Type B pancreatic cell (in vitro differentiated cells): ENCODE data around the gene OR10H4. TPM values are rescaled to one million over a fixed set of nuclear protein-coding genes. Genes with fewer than 3 reads are reported as not detected.

ENCODE experiments used
- DNase-seq: peaks from one replicate; pipeline ENCODE4 v3.0.0; 2021; ENCODE audit warnings: mixed read lengths; ENCODE audit not compliant: unreplicated experiment; ENCODE audit errors: extremely low spot score
- H3K27ac Mint-ChIP-seq: 2 replicates; pipeline ENCODE4 v1.8.0; 2021; ENCODE audit warnings: mild to moderate bottlenecking, mixed read lengths
- H3K27me3 Mint-ChIP-seq: 2 replicates; pipeline ENCODE4 v1.8.0; 2021; ENCODE audit warnings: mixed read lengths
- H3K36me3 Mint-ChIP-seq: 2 replicates; pipeline ENCODE4 v1.8.0; 2021; ENCODE audit warnings: mixed read lengths
- H3K4me1 Mint-ChIP-seq: one replicate; pipeline ENCODE4 v1.8.0; 2021; ENCODE audit warnings: mixed read lengths; ENCODE audit not compliant: unreplicated experiment
- H3K4me3 Mint-ChIP-seq: 2 replicates; pipeline ENCODE4 v1.8.0; 2021; ENCODE audit warnings: mild to moderate bottlenecking, mixed read lengths
- H3K9me3 Mint-ChIP-seq: 2 replicates; pipeline ENCODE4 v1.8.0; 2021; ENCODE audit warnings: mixed read lengths
- total RNA-seq: library from RNA; stranded (reverse); gene quantifications from 2 replicates; pipeline ENCODE4 v1.2.1, GENCODE V29; 2021; ENCODE audit warnings: low replicate concordance
- TF ChIP-seq, protein P1 (sequence below): fragments of 200-600 bp; sonication (generic); conservative IDR thresholded peaks from 2 replicates; pipeline ENCODE4 v1.5.0; 2021; ENCODE audit warnings: antibody characterized with exemption, mild to moderate bottlenecking

OR10H4 gene
- total RNA-seq, 1 donor from 2014 or later = not detected

GRCh38 chr19:15991602-15992001 is 42.8 kb downstream of the OR10H4 start:
- Mint-ChIP-seq H3K36me3 (no peaks in the 10 kb centered on the region), H3K27ac (no peak overlapping the region), H3K4me3 (no peak overlapping the region), H3K4me1 (no peaks in the 10 kb centered on the region), H3K9me3 (peaks cover 14% of the 10 kb centered on the region), H3K27me3 (no peaks in the 10 kb centered on the region)
- no peak for DNase-seq
- TF ChIP-seq, protein P1, sequence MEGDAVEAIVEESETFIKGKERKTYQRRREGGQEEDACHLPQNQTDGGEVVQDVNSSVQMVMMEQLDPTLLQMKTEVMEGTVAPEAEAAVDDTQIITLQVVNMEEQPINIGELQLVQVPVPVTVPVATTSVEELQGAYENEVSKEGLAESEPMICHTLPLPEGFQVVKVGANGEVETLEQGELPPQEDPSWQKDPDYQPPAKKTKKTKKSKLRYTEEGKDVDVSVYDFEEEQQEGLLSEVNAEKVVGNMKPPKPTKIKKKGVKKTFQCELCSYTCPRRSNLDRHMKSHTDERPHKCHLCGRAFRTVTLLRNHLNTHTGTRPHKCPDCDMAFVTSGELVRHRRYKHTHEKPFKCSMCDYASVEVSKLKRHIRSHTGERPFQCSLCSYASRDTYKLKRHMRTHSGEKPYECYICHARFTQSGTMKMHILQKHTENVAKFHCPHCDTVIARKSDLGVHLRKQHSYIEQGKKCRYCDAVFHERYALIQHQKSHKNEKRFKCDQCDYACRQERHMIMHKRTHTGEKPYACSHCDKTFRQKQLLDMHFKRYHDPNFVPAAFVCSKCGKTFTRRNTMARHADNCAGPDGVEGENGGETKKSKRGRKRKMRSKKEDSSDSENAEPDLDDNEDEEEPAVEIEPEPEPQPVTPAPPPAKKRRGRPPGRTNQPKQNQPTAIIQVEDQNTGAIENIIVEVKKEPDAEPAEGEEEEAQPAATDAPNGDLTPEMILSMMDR = no peak

GRCh38 chr19:15992014-15992413 is 43.2 kb downstream of the OR10H4 start:
- Mint-ChIP-seq H3K4me1 (no peaks in the 10 kb centered on the region), H3K9me3 (peaks cover 14% of the 10 kb centered on the region), H3K27ac (no peak overlapping the region), H3K27me3 (no peaks in the 10 kb centered on the region), H3K4me3 (no peak overlapping the region), H3K36me3 (no peaks in the 10 kb centered on the region)
- TF ChIP-seq, protein P1 = no peak
- DNase-seq = no peak

GRCh38 chr19:15995536-15995935 is 46.7 kb downstream of the OR10H4 start:
- peaks cover 17% of the 10 kb centered on the region for H3K9me3 Mint-ChIP-seq
- no peak overlapping the region for H3K27ac Mint-ChIP-seq
- peak; percentile 43 for DNase-seq
- H3K4me1 Mint-ChIP-seq = no peaks in the 10 kb centered on the region
- no peak overlapping the region for H3K4me3 Mint-ChIP-seq
- H3K36me3 Mint-ChIP-seq = no peaks in the 10 kb centered on the region
- TF ChIP-seq, protein P1 = no peak
- H3K27me3 Mint-ChIP-seq = no peaks in the 10 kb centered on the region

DNA sequence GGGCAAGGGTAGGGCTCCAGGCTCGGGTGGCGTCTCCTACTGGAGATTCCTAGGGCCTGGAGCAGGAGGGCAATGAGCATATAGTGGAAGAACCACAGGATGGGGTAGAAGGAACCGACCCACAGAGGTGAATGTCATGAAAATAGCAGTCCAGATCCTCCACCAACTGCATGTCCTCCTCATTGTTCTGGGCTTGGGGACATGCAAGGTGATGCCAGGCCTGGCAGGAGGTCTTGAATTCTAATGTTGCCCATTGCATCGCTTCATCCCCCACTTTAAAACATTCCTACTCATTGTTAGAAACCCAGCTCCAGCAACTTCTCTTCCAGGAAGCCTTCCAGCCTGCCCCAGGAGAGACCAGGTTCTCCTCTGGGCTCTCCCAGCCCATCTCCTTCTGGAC is 49.4 kb downstream of the OR10H4 start:
- H3K9me3 Mint-ChIP-seq = peaks cover 9% of the 10 kb centered on the region
- H3K27me3 Mint-ChIP-seq = no peaks in the 10 kb centered on the region
- TF ChIP-seq, protein P1 = no peak
- H3K4me3 Mint-ChIP-seq = no peak overlapping the region
- H3K27ac Mint-ChIP-seq = no peak overlapping the region
- no peak for DNase-seq
- H3K4me1 Mint-ChIP-seq = no peaks in the 10 kb centered on the region
- H3K36me3 Mint-ChIP-seq = no peaks in the 10 kb centered on the region

Other genes with a start within 250 kb of the OR10H4 start
- not detected in 2 replicates for gene OR10H2, start 221.0 kb upstream of the OR10H4 start, total RNA-seq
- not detected in 2 replicates for gene OR10H3, start 211.0 kb upstream of the OR10H4 start, total RNA-seq
- gene OR10H5, start 161.3 kb upstream of the OR10H4 start, total RNA-seq = not detected in 2 replicates
- gene OR10H1, start 133.3 kb upstream of the OR10H4 start, total RNA-seq = not detected in 2 replicates
- not detected in 2 replicates for gene CYP4F2, start 50.9 kb upstream of the OR10H4 start, total RNA-seq
- gene CYP4F11, start 14.5 kb upstream of the OR10H4 start, total RNA-seq = not detected in 2 replicates
- 425 and 472 TPM in 2 replicates for gene TPM4, start 127.5 kb downstream of the OR10H4 start, total RNA-seq
- 86.9 and 98.7 TPM in 2 replicates for gene RAB8A, start 162.9 kb downstream of the OR10H4 start, total RNA-seq
- 0.68 and 1.5 TPM in 2 replicates for gene HSH2D, start 194.7 kb downstream of the OR10H4 start, total RNA-seq
- gene CIB3, start 224.5 kb downstream of the OR10H4 start, total RNA-seq = not detected in 2 replicates
- gene FAM32A, start 236.4 kb downstream of the OR10H4 start, total RNA-seq = 84.6 and 89.0 TPM in 2 replicates
- gene AP1M1, start 248.9 kb downstream of the OR10H4 start, total RNA-seq = 39.9 and 75.0 TPM in 2 replicates